ENCODE results near the gene XAB2. TPM values are rescaled to one million over a fixed set of nuclear protein-coding genes. Genes with fewer than 3 reads are reported as not detected.

The XAB2 gene
- total RNA-seq: 19.3 and 22.5 TPM in 2 replicates

GRCh38 chr19:7629347-7630054 lies at the start of gene XAB2, which contains the start of gene PET100:
TSS of gene XAB2 (minus strand) at chr19:7629545. CDS start at chr19:7629527, 18 bp downstream.
TSS of gene PET100 (plus strand) at chr19:7629793. CDS start at chr19:7629834, 41 bp downstream.

DNA sequence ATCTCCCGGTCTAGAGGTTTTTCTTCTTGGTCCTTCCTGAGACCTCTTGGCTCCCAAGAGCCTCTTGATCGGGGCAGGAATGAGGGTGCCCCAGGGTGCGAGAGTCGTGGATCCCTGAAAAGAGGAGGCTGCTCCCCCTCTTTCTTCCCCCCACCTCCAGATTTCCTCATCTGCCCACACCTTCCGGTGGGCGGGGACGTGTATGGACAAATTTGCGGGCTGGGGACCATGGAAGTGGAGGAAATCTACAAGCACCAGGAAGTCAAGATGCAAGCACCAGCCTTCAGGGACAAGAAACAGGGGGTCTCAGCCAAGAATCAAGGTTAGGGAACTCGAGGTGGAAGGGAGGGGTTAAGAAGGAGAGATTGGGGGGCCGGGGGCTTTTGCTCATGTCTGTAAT lies 47.5 kb upstream of the XAB2 start, which contains the start of gene MCEMP1:
Gene MCEMP1 (plus strand): TSS at position 237 of the 400 bp plus-strand sequence. CDS start 31 bp downstream, at position 268.

DNA sequence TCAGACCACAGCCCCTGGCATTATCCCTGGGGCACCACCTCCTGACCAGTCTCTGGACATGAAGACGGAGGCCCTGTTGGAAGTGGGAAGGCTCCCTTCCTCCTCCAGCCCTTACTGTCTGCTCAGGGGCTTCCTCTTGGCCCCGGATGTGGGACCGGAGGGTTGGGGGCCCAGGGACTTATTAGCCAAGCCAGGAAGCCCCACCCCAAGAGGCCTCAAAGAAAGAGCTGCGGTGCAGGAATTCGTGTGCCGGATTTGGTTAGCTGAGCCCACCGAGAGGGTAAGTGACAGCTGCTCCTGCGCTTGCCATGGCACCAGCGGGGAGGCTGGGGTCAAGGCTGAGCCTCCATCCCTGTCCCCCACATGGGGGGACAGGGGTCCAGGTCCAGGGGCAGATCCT lies 39.5 kb upstream of the XAB2 start, which contains the start of gene RETN:
Gene RETN (plus strand): TSS at position 208 of the 400 bp plus-strand sequence. CDS start 278 bp downstream, outside the sequence.

DNA sequence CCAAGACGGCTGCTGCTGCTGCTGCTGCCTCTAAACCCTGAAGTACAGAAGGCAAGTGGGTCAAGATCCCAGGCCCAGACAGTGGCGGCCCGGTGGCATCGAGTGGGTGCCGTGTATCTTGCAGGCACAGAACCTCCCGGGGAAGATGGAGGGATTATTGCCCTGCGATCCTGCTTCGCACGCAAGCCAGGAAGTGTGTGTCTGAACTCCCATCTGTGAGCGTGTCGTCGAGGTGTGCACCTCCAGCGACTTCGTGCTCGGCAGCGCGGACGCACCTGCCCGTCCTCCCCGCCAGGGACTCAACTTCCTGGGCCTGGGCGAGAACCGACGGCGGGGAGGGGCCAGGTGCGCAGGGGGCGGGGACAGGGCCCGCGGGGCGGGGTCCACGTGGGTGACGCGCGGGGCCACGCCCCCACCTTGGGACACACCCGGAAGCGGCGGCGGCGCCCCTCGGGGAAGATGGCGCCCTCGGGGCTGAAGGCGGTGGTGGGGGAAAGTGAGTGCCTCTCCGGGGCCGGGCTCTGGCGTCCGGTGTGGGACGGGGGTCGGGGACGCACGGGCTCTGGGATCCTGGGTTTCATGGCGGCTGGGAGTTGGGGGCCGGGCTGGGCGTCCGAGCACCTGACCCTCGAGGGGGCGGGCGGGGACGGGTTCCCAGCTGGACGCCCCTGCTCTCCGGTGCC lies 7.5 kb upstream of the XAB2 start, which contains the start of gene STXBP2:
Gene STXBP2 (plus strand): TSS at position 420 of the 683 bp plus-strand sequence. CDS start 40 bp downstream, at position 460.

GRCh38 chr19:7633698-7634097 lies 4.4 kb upstream of the XAB2 start, which contains the start of gene PCP2:
TSS of gene PCP2 (minus strand) at chr19:7633719. CDS start at chr19:7633457, 262 bp downstream.

DNA sequence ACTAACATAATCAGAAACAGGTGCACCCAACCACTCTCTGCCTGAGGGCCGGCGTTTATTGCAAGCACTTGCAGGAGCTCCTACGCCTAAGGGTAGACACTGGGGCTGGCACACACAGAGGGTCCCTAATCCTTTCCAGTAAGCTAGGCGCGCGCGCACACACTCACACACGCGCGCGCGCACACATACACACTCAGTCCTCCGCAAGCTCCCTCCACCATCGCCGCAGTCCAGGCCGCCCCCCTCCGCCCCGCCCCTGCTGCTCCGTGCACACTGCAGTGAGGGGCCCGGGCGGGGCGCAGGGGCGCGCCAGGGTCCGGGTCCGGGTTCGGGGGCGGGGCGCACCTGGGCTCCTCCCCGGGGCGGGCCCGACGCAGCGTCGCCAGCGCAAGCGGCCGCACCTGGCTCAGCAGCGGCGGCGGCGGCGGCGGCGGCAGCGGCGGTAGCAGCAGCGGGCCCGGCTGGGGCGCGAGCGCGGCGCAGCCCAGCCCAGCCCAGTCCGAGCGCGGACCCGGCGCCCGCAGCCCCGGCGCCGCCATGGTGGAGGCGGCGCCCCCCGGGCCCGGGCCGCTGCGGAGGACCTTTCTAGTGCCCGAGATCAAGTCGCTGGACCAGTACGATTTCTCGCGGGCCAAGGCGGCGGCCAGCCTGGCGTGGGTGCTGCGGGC lies 33.7 kb downstream of the XAB2 start, which contains the start of gene CAMSAP3:
Gene CAMSAP3 (plus strand): TSS at position 398 of the 668 bp plus-strand sequence. CDS start 140 bp downstream, at position 538.

Other genes starting within 250 kb of the XAB2 start
- gene PEX11G, start 140.5 kb downstream of the XAB2 start, total RNA-seq: 1.7 and 2.7 TPM in 2 replicates
- gene ZNF358, start 113.4 kb downstream of the XAB2 start, total RNA-seq: 6.6 and 9.5 TPM in 2 replicates
- 5.3 and 6.1 TPM in 2 replicates for gene MCOLN1, start 106.9 kb downstream of the XAB2 start, total RNA-seq
- 62.2 and 63.2 TPM in 2 replicates for gene PNPLA6, start 93.8 kb downstream of the XAB2 start, total RNA-seq
- gene CAMSAP3, start 33.7 kb downstream of the XAB2 start, total RNA-seq: not detected in 2 replicates
- gene PET100, start 248 bp upstream of the XAB2 start, total RNA-seq: 37.4 and 45.7 TPM in 2 replicates
- gene PCP2, start 4.2 kb upstream of the XAB2 start, total RNA-seq: not detected in 2 replicates
- gene STXBP2, start 7.6 kb upstream of the XAB2 start, total RNA-seq: 1.4 and 2.0 TPM in 2 replicates
- gene RETN, start 39.5 kb upstream of the XAB2 start, total RNA-seq: not detected in 2 replicates
- not detected in 2 replicates for gene MCEMP1, start 47.5 kb upstream of the XAB2 start, total RNA-seq
- 102 and 104 TPM in 2 replicates for gene TRAPPC5, start 51.3 kb upstream of the XAB2 start, total RNA-seq
- not detected in 2 replicates for gene FCER2, start 72.6 kb upstream of the XAB2 start, total RNA-seq
- not detected in 2 replicates for gene CLEC4G, start 102.6 kb upstream of the XAB2 start, total RNA-seq
- not detected in 2 replicates for gene CD209, start 118.0 kb upstream of the XAB2 start, total RNA-seq
- gene CLEC4M, start 133.7 kb upstream of the XAB2 start, total RNA-seq: not detected in 2 replicates
- gene EVI5L, start 200.7 kb upstream of the XAB2 start, total RNA-seq: 13.6 and 15.2 TPM in 2 replicates
- not detected in 2 replicates for gene PRR36, start 244.8 kb upstream of the XAB2 start, total RNA-seq

All from aortic smooth muscle cell (primary cell).